ENCODE measurements around the gene SLC2A13.
"Not testable (repeated sequence)": the region's sequence is repeated elsewhere in the genome, so short reads cannot be mapped to it uniquely, and the experiment has no call there.

Gene SLC2A13

DNA sequence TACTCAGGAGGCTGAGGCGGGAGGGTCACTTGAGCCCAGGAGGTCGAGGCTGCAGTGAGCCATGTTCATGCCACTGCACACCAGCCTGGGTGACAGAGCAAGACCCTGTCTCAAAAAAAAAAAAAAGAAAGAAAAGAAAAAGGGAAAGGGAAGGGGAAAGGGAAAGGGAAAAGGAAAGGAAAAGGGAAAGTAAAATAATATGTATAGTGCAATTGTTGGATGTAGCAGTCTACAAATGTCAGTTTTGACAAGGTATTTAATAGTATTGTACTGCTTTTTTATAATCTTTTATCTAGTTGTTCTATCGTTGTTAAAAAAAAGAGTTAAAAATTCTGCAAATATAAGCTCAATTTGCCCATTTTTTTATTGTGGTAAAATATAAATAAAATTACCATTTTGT, 67.3 kb downstream of the SLC2A13 start:
- no peak for DNase-seq (ENCODE audit: low read depth in 2 of 2)

DNA sequence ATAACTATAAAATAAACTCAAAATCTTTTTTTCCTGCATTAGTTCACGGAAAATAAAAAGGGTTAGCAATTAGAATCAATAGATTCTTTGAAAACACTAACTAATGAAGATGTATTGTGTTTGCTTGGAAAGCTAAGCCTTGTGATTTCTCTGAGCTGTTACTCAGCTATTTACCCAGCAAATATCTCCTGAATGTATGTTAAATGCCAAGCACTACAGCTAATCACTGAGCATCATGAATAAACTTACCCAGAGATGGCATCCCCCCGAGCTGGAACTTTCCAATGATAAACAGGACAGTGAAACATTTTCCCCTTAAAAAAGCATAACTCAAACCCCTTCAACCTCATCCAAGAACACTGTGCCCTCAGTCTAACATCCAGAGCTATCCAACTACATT, 71.2 kb downstream of the SLC2A13 start:
- DNase-seq (ENCODE audit: low read depth in 2 of 2): no peak

DNA sequence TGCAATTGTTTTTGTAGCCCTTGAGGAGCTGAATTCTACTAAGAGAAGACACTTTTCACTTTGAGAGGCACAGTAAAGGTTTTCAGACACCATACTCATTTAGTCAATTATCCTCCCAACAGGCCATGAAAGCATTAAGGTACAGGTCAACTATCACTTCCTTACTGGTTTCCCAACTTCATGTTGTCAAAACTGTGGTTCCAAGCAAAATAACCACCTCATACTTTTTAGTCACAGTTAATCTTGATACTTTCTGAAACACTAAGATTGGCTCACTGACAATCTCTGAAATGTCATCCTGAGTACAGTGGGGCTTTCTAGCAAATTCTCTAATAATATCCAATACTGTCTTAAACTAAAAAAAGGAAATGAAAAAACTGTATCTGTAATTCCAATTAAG, 71.7 kb downstream of the SLC2A13 start:
- DNase-seq (ENCODE audit: low read depth in 2 of 2): no peak

DNA sequence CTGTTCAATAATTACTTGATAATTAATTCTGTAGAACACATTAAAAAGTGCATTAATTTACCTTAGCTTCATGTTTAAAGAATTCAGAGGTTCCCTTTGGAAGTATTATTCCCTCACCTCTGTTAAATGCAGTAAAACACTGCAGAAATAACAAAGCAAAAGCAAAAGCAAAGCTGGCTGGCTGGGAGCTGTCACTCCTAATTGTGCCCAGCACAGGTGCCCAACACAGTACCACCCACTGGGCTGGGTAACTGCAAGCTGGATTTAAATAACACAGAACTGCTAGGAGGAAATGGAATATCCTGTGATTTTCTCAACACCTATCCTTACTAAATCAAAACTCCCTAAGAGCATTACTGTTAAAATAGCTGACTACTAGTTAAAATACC, 72.6 kb downstream of the SLC2A13 start:
- DNase-seq (ENCODE audit: low read depth in 2 of 2): no peak

DNA sequence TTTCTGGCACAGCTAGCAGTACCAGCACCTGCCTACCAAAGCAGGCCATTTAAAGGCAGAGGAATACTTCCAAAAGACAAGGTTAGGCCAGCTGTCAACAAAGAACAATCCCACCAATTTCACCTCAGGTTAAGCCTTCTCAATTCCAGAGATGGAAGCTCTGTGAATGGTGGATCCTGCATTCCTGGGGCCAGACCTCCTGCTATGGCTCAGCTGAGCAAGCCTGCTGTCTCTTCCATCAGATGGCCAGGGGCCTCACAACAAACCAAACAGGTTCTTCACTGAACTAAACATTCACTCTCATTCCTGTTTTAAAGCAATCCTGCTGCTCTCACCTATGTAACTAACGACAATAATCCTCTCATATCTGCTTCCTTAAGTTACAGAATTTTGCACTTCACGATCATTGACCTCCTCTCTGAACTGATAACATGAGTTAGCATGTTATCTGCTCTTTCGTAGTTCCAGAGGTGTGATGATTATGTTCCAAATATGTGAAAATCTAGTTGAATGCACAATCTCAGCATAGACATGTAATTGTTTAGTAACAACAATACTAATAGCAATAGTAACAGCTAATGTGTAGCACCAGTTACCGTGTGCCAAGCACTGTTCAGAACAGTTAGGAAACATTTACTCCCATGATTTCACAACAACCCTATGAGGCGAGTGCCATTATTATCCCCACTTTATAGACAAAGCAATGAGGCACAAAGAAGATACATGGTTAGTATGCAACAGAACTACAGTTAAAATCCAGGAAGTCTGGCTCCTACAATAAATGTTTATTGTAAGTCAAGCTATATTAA, 73.2 kb downstream of the SLC2A13 start:
- DNase-seq (ENCODE audit: low read depth in 2 of 2): no peak

DNA sequence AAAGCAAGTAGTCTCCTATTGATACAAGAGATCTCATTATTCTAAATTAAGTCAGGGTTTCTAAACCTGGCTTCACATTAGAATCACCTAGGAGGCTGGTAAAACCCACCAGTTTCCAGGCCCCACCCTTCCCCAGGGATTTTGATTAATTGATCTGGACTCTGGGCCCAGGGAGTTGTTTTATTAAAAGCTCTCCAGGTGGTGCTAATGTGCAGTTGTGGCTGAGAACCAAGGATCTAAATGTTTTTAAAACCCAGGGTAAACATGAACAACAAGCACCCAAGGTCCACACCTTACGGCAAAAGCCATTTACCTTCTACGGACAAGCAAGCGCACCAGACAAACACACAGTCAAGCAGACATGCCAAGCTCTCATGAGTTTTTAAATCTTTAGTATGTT, 73.9 kb downstream of the SLC2A13 start:
- DNase-seq (ENCODE audit: low read depth in 2 of 2): no peak

DNA sequence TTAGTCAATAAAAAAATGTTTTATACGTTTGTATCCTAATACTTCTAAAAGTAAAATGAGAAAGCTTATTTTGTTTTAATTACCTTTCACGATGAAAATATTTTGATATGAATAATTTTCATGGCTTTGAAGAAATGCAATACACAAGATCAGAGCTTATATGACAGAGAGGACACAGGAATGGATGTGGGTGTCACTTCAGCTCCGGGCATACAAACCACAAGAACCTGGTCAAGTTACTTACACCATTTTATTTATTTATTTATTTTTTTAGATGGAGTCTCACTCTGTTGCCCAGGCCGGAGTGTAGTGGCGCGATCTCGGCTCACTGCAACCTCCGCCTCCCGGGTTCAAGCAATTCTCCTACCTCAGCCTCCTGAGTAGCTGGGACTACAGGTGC, 74.9 kb downstream of the SLC2A13 start:
- not testable (repeated sequence) for DNase-seq (ENCODE audit: low read depth in 2 of 2)

DNA sequence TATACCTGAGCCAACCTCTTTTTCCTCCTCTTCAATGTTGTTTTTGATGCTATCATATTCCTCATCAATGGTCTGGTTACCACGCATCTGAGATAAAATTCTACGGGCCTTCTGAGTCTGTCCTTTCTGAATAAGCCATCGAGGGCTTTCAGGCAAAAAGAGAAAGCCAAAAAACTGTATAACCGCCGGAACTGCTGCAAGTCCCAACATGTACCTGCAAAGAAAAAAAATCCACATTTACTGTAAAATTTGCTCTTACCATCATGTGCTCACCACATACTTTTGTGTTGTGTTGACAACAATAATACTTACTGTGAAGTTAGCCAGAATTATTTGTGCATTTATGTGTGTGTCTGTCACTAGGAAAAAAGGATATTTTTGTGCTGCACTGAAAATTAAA, 77.6 kb downstream of the SLC2A13 start:
- DNase-seq (ENCODE audit: low read depth in 2 of 2): no peak

DNA sequence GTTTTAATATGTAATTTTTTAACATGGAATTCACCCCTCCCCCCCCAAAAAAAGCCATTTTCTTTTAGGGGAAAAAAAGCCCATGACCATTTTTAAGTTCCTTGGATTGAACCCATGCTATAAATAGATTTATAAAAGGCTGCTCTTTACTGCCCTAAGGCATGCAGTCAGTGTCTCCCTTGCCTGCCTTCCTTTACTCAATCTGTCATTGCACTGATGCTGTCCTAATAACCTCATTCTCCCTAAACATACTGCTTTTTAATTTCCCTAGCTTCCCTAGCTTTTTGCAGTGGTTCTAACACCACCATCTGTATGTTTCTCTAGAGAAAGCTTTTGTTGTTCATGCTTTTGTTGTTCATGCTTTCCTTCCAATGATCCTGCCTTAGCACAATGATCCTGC, 83.0 kb downstream of the SLC2A13 start:
- no peak for DNase-seq (ENCODE audit: low read depth in 2 of 2)

DNA sequence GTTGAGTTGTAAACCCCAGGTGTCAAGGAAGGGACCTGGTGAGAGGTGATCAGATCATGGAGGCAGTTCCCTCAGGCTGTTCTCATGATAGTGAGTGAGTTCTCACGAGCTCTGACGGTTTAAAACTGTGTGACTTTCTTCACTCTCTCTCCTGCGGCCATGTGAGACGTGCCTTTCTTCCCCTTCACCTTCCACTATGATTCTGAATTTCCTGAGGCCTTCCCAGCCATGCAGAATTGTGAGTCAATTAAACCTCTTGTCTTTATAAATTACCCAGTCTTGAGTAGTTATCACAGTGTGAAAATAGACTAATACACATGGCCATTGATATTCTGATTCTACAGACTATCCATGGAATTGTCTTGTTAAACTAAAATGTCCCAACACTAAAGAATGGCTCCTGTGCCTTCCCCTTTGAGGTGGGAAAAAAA, 85.6 kb downstream of the SLC2A13 start:
- DNase-seq (ENCODE audit: low read depth in 2 of 2): no peak

DNA sequence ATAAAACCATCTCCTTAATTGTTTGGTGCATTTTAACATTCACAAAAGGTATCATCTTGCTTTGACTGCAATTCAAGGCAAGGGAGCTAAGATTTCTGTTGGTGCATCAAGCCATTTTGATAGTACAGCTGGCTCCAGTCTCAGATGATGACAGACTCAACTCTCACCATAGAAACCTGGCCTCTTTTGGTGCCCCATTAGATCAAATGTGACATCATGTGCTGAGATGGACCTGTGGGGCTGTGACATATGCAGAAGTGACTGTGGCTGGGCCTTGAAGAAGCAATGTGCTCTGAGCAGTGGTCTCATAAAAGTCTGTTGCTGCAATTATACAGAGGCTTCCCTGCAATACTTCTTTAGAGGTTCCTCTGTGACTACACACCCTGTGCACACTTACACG, 88.4 kb downstream of the SLC2A13 start:
- DNase-seq (ENCODE audit: low read depth in 2 of 2): no peak

DNA sequence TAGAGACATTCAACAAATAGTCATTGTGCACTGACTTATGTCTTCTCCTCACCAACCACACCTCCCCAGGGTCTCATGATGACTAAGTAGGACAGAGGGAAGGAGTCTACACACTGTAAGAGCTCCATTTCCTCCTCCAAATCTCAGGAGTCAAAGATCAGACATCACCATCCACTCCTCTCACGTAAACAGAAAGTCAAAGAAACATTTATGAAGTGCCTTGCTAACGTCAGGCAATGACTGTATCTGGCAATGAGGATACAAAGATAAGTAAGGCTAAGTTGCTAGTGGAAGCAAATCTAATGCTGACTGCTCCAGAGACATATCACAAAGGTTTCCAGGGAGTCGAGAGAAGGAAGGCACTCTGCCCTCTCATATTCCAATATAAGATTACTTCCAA, 88.9 kb downstream of the SLC2A13 start:
- no peak for DNase-seq (ENCODE audit: low read depth in 2 of 2)

DNA sequence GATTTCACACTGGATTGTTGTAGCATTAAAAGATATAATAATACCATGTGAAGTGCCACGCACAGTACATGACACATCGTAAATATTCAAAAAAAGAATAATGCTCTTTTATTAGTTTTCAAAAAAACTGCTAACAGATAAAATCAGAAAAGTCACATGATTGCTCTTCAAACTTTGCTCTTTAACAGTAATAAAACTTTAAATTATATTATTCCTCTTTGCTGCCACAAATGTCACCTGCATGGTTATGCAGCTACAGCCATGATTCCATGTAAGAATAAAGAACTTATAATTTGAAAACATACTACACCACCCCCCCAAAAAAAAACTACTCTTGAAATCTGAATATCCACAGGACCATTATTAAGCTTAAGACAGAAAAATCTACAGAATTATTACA, 90.0 kb downstream of the SLC2A13 start:
- no peak for DNase-seq (ENCODE audit: low read depth in 2 of 2)

DNA sequence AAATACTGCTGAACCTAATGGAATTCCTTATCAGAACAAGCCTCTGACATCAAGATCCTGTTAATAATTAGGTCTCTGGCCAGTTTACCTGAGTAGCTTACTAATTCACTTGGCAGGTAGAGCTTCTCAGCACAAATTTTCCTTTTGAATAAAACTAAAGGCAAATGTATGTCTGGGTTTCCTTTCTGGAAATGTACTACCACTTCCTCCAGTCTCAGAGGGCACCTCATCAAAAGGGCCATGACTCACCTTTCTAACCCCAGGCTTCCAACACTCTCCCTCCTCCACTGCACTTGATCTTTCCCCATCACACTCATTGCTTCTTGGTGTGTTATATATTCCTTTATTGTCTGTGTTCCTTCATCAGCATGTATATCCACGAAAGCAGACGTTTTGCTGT, 90.5 kb downstream of the SLC2A13 start:
- DNase-seq (ENCODE audit: low read depth in 2 of 2): no peak

DNA sequence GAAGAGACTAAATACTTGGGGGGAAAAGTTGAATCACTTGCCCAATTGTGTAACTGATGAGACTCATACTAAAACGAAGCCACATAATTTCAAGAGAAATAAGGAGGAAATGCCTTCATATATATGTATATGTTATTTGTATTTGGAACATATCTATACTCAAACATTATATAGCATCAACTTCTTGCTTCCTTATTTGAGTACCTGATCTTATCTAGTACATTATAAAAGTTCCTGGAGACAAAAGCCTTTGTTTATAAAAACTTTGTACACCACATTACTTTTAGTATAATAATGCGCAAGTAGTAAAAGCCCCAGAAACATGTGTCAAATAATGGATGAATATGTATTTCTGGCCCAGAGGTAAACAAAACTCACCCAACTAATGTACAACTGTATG, 92.0 kb downstream of the SLC2A13 start:
- DNase-seq (ENCODE audit: low read depth in 2 of 2): no peak

DNA sequence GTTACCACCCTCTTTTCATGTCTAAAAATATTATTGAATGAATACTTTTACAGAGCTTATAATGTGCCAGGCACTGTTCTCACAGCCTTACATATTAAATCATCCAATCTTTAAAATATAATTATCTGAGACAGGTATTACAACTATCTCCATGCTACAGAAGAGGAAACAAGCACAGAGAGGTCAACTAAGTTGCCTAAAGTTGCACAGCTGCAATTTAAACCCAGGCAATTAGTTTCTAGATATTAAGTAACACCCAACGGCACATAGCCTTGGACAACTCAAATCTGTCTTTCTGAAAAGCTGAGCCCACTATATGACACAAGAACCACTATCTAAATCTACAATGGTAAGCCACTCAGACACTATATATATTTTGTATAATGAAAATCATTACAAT, 92.6 kb downstream of the SLC2A13 start:
- DNase-seq (ENCODE audit: low read depth in 2 of 2): no peak

DNA sequence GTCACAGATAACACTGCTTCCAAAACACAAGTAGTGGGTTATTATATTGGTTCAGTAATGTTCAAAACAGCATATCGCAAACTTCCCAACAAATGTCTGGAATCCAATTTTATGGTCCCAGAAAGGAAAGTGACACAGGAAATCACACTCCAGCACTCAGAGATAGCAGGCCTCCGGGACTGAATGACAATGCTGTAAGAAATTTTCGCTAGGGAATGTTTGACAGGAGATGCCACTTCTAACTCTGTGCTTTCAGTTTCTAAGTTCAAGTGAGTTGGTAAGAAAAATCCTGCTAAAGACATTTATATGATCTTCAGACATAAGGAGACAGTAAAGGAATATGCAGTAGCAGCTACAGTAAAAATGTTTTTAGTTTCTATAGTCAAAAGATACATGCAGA, 93.2 kb downstream of the SLC2A13 start:
- no peak for DNase-seq (ENCODE audit: low read depth in 2 of 2)

DNA sequence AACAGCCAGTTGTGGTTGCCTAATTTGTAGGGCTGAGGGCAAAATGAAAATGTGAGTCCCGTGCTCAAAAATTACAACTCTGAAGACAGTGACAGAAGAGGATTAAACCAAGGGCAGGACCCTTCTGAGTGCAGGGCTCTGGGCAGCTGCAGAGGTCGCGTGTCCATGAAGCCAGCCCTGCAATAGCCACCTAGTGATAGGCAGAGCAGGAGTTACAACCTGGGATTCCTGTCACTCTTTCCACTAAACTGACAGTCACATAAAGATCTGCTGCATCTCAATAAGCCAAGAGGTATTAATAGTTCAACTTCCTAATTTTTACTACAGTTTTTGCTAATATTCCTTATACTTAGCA, 94.1 kb downstream of the SLC2A13 start:
- DNase-seq (ENCODE audit: low read depth in 2 of 2): no peak

DNA sequence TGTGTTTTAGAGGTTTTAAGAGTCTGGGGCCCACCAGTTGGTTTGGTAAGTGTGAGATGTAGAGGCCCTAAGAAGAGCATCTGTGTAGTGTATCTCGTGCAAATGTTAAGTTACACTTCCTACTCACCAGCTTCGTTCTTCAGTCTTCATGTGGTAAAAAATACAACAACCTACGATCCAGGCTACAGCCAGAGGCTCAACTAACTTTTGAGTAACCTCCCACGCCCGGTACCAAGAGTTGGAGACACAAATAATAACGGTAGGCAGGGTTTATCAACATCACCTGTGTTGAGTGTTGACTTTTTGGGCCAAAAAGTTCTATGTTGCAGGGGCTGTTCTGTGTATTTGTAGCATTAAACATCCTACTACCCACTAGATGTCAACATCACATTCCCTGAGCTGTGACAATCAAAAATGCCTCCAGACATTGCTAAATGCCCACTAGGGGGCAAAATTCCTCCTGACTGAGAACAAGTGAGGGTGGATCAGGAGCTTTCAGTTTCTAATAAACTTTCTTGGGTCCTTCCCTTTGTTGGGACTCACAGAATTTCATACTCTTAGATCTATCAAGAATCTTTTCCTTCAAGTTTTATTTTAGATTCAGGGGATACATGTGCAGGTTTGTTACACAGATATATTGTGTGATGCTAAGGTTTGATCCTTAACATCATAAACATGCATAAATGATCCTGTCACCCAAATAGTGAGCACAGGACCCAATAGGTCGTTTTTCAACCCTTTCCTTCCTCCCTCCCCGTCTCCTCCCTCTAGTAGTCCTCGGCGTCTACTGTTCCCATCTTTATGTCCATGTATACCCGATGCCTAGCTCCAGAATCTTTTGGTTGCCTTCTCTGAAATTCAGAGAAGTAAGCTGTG, 94.7 kb downstream of the SLC2A13 start:
- DNase-seq (ENCODE audit: low read depth in 2 of 2): peak in 1 of 2 experiments; percentile 24

DNA sequence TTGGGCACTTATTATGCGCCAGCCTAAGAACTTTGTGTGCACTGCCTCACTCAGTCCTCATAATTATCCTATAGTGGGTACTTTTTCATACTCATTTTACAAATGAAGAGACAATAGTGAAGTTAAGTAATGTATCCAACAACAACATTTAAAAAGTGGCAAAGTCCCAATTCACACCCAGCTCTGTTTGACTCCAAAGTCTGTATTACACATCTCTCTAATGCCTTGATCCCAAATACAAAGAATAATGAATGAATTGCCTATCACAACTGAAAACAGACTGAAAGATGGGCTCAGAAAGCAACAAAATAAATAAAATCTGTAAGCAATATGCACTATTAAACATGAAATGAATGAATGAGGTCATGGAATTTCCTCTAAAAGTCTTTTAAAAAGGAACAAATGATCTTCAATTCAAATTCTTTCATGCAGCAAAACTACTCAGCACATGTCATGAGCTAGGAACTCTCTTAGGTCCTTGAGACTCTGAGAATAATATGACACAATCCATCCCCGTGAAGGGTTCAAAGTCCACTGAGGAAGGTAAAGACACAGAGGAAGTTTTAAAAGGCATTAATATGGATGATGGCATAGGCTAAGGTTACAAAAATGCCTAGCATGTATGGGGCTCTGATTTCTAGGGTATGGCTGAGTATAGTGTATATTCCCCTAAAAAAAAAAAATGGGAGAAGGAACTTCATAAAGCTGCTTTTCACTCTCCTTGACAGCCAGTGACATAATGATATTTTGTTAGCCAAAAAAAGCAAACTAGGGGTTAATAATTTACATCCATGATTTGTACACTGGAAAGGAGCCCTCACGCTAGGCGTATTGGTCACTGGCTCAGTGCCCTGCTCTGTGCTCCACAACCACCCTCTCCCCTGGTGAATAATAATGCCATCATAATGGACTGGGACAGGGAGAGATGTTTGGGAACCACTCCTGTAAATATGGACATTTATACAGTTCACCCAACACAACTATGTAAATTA, 103.4 kb downstream of the SLC2A13 start:
- DNase-seq (ENCODE audit: low read depth in 2 of 2): no peak

DNA sequence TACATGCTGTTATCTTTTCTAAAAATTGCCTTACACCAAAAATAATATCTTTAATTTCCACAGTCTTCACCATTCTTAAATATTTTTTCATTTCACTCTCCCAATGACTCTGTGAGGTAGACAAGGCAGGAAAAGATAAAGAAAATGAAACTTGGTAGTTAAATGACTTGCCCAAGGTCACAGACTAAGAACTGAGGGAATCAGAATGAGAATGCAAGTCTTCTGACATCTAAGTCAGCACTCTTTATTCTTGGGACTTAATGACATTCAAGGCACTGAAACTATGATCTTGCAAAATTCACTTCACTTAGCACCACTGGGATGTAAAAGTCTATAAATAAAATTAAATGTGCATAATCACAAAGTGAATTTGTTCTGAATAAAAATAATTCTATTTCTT, 104.5 kb downstream of the SLC2A13 start:
- DNase-seq (ENCODE audit: low read depth in 2 of 2): no peak

DNA sequence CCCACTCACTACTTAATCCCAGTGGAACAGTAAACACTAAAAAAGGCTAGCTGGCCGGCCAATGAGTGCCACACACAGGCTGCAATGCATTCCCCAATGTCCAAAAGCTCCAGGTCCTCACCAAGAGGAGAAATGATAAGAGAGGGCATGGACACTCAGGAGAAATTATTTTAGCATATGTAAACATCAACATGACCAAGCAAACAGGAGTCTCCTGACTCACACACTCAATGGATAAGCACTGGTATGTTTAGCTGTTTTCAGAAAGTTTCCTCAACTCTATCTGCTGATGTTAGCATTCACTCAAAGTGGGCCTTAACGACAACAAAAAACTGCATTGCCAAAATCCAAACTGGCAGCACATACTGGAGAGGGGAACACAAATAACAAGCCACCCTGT, 105.0 kb downstream of the SLC2A13 start:
- no peak for DNase-seq (ENCODE audit: low read depth in 2 of 2)
